NOMO-1 (cell line): ENCODE results near the gene PHF2.

Experiments
- DNase-seq, 2 experiments: peaks; one replicate each; lab custom pipeline; 2025; ENCODE audit not compliant: unreplicated experiment in 2 of 2; lab: John Stamatoyannopoulos, UW

The PHF2 gene

DNA sequence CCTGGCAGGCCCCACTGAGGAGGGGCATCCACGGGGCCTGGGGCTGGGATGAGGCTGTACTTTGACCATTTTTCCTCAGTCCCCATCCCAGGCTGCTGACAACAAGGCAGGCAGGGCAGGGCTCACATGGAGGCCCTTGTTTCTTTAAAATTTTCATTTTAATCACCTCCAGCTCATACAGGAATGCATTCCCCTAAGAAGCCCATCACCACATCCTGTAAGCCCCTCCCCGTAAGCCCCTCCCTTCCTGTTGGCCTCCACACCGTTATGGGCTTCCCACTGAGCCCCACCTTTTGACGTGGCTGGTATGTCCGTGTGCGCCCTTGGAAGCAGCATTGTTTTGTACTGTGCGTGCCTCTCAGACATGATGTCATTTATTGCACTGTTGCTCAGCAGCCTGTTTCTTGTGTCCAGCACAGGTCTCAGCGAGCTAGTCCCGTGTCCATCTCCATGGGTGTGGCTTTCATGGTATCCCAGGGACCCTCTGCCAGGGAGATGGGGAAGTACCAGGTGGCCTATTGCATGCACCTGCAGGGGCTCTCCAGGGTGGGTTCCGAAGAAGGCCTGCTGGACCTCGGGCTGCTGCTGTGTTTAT lies 22.4 kb downstream of the PHF2 start:
- DNase-seq: no peak

- DNase-seq: no peak
Observed at GRCh38 chr9:93599571-93600403, 23.4 kb downstream of the PHF2 start.

GRCh38 chr9:93600504-93600903 lies 24.1 kb downstream of the PHF2 start:
- DNase-seq: no peak

DNA sequence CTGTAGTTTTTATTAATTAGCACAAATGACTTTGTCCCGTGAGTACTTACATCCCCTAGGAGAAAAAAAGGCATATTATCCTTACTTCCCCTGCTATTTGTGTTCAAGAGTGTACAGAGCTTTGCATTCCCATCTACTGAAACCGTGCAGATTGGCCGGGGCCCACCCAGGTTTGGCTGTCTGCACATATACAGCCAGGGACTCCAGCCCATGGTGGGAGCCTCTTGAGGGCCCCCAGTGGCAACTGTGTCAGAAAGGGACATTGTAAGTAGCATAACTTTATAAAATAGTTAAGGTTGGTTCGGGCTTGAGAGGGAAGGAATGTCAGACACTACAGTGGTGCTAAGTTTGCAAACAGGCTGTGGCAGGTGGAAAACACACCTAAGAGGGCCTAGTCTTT lies 24.7 kb downstream of the PHF2 start:
- no peak for DNase-seq

- DNase-seq: no peak
Observed at GRCh38 chr9:93601666-93602065, 25.3 kb downstream of the PHF2 start.

GRCh38 chr9:93603011-93603410 lies 26.6 kb downstream of the PHF2 start:
- no peak for DNase-seq

- DNase-seq: no peak
Observed at GRCh38 chr9:93603906-93604326, 27.5 kb downstream of the PHF2 start.

- DNase-seq: no peak
Observed at GRCh38 chr9:93606187-93606586, 29.8 kb downstream of the PHF2 start.

DNA sequence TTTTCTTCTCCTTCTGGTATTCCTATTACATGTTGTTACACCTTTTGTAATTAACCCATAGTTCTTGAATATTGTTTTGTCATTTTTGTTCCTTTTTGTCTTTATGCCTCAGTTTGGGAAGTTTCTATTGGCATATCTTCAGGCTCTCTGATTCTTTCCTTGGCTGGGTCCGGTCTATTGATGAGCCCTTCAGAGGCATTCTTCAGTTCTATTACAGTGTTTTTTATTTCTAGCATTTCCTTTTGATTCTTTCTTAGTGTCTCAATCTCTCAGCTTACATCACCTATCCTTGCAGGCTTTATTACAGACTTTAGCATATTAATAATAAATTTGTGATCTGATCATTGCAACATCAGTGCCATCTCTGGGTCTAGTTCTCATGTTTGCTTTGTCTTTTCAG lies 33.8 kb downstream of the PHF2 start:
- DNase-seq: no peak

DNA sequence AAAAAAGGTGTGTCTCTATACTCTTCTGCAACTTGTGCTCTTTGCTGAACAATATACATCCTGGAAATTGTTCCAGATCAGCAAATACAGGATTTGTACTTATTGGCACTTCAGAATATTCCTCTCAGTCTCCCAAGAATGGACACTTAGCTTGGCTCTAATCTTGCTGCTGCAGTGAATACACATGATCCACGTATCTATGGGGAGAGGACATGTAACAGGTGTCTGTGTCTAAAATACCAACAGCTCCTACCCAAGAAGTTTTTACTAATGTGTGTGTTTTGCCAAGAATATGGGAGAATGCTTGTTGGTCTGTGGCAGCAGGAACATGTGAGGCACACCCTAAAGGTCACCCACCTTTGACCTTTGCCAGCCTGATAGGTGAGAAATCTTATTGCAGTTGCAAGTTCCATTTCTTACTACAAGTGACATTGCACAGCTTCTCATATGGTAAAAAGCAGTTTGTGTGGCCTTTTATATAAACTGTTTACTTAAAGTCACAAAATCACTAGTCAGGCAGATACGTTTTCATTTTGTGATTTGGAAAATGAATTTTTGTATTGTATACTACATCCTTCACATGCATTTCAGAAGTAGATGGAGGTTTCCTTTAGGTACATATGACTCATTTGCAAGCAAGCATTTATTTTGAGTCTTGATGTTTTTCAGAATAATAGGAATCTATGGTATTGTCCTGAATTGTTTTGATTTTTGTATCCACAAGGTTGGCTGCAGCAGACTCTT lies 35.8 kb downstream of the PHF2 start:
- no peak for DNase-seq

GRCh38 chr9:93612796-93613154 lies 36.4 kb downstream of the PHF2 start:
- DNase-seq: no peak

- DNase-seq: no peak
Observed at GRCh38 chr9:93613174-93613573, 36.8 kb downstream of the PHF2 start.

GRCh38 chr9:93613791-93614190 lies 37.4 kb downstream of the PHF2 start:
- no peak for DNase-seq

DNA sequence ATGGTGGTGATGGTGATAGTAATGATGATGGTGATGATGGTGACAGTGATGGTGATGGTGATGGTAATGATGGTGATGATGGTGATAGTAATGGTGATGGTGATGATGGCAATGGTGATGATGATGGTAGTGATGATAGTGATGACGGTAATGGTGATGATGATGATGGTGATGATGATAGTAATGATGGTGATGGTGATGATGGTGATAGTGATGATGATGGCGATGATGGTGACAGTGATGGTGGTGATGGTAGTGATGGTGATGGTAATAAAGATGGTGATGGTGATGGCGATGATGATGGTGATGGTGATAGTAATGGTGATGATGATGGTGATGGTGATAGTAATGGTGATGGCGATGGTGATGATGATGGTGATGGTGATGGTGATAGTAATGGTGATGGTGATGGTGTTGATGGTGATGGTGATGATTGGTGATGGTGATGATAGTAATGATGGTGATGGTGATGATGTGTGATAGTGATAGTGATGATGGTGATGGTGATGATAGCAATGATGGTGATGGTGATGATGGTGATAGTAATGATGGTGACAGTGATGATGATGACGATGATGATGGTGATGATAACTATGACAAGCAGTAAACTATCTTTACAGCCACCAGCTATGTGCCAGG lies 38.6 kb downstream of the PHF2 start:
- DNase-seq: no peak

- DNase-seq: no peak
Observed at GRCh38 chr9:93616044-93616443, 39.7 kb downstream of the PHF2 start.

GRCh38 chr9:93617273-93617672 lies 40.9 kb downstream of the PHF2 start:
- no peak for DNase-seq

DNA sequence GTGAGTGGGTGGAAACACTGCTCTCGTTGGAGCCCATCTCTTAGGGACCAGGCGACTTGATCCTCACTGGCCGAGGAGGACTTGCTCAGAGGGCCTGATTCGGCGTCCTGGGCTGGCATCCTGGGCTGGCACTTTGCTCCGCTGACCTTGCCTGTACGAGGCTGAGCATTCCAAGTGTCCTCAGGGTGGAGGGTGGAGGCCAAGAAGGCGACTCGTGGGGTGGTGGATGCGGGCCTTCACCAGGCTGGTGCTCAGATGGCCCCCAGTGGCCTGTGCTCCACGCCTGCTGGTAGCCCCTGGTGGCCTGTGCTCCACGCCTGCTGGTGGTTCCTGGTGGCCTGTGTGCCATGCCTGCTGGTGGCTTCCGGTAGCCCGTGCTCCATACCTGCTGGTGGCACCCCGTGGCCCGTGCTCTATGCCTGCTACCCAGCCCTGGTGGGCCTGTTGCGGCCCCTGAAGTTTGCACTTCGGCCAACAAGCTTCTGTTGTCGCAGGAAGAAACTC lies 42.9 kb downstream of the PHF2 start:
- no peak for DNase-seq

- no peak for DNase-seq
Observed at GRCh38 chr9:93620041-93620506, 43.7 kb downstream of the PHF2 start.

DNA sequence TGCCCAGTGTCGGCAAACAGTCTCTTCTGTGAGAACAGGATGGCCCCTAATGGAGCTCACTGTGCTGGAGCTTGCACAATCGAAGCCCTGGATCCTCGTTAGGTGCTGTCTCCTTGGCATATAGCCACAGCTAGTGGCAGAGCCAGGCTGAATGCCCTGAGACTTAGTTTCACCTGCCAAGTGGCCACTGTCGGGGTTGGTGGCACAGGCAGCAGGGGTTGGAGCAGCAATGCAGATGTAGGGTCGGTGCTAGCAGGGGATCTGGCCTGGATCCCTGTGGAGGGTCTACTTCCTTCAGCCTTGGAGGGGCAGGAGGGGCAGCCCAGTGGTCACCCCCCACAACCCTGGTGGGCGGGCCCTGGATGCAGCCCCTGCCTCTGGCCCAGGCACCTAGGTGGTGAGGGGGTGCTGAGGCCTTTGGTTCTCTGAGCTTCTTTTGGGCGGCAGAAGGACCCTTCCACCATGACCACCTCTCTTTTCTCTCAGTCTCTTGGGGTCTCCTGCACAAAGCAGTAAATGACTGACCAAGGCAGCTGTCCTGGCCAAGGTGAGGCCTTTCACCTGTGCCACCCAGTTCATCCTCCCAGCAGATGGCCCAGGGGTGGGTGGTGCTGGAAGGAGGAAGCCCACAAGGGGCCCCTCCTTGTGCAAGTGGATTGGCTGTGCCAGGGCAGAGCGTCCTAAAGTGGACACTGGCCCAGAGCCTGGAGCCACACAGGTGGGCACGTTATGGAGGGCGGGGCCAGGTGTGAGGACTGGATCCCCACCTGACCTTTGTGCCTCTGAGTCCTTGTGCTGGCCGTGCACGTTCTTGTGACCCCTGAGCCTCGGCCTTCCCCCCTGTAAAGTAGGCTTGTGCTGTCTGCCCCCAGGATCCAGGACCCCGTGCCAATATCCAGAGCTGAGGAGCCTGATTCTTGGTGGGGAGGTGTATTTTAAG lies 44.8 kb downstream of the PHF2 start:
- DNase-seq: no peak

GRCh38 chr9:93621922-93622321 lies 45.5 kb downstream of the PHF2 start:
- DNase-seq: no peak
